Naive thymus-derived CD4-positive, alpha-beta T cell (primary cell): Measurements from ENCODE around the gene WDTC1. TPM values are rescaled to one million over a fixed set of nuclear protein-coding genes. Genes with fewer than 3 reads are reported as not detected.
"Not testable (repeated sequence)": the region's sequence is repeated elsewhere in the genome, so short reads cannot be mapped to it uniquely, and the experiment has no call there.

ENCODE experiments used
- ATAC-seq: fragments of 150-1000 bp; cut with Tn5 transposase; 2 replicates; pipeline ENCODE4 v1.10.0; 2021; ENCODE audit warnings: mild to moderate bottlenecking, moderate library complexity
- CTCF ChIA-PET: fragments of 350-600 bp; sonication (Branson Sonifier 250); formaldehyde crosslinking; loops from one replicate; lab custom pipeline; 2021; ENCODE audit warnings: antibody characterized with exemption; lab: Charles Lee
- POLR2A ChIA-PET: fragments of 350-600 bp; sonication (Branson Sonifier 250); formaldehyde crosslinking; loops from one replicate; lab custom pipeline; 2021; ENCODE audit warnings: antibody characterized with exemption, inconsistent platforms; lab: Charles Lee
- DNase-seq, 9 donors: peaks; one replicate each; pipeline versions ENCODE4 v3.0.0 to v3.0.0-alpha.2; 2020 to 2022; ENCODE audit warnings: mixed read lengths in 1 of 9
- H3K27ac ChIP-seq: one replicate; pipeline ENCODE4 v1.7.0; 2013; ENCODE audit warnings: mild to moderate bottlenecking, low read depth, low read length, moderate library complexity
- H3K27me3 ChIP-seq, 2 donors: one replicate each; pipeline ENCODE4 v1.7.0; 2013; ENCODE audit warnings: low read length in 2 of 2, mild to moderate bottlenecking in 2 of 2, moderate library complexity in 2 of 2; ENCODE audit not compliant: control insufficient read depth in 2 of 2, insufficient read depth in 2 of 2
- H3K36me3 ChIP-seq, 3 experiments: 1 replicate in 2 of 3; 2 replicates in 1 of 3; pipeline ENCODE4 v1.7.0; 2013; ENCODE audit warnings: low read length in 3 of 3, mild to moderate bottlenecking in 3 of 3, moderate library complexity in 1 of 3; ENCODE audit not compliant: insufficient read depth in 3 of 3, control insufficient read depth in 2 of 3
- H3K4me1 ChIP-seq, 2 donors: one replicate each; pipeline ENCODE4 v1.7.0; 2013; ENCODE audit warnings: low read length in 2 of 2, mild to moderate bottlenecking in 2 of 2, moderate library complexity in 1 of 2; ENCODE audit not compliant: control insufficient read depth in 2 of 2, insufficient read depth in 2 of 2
- H3K4me3 ChIP-seq: 2 replicates; pipeline ENCODE4 v1.7.0; 2013; ENCODE audit warnings: mild to moderate bottlenecking, low read length
- H3K9me3 ChIP-seq, 3 experiments: 1 replicate in 2 of 3; 2 replicates in 1 of 3; pipeline ENCODE4 v1.7.0; 2013; ENCODE audit warnings: low read length in 3 of 3; ENCODE audit not compliant: control insufficient read depth in 2 of 3
- H3K27ac Mint-ChIP-seq, 9 donors: one replicate each; pipeline ENCODE4 v1.8.0; 2020 to 2022; ENCODE audit warnings: mixed read lengths in 9 of 9, mild to moderate bottlenecking in 8 of 9, moderate library complexity in 5 of 9, inconsistent platforms in 2 of 9
- H3K27me3 Mint-ChIP-seq, 5 donors: one replicate each; pipeline ENCODE4 v1.8.0; 2021 to 2022; ENCODE audit warnings: mixed read lengths in 5 of 5, mild to moderate bottlenecking in 1 of 5
- H3K36me3 Mint-ChIP-seq, 5 donors: one replicate each; pipeline ENCODE4 v1.8.0; 2020 to 2022; ENCODE audit warnings: mixed read lengths in 5 of 5, mild to moderate bottlenecking in 3 of 5, inconsistent platforms in 1 of 5
- H3K4me1 Mint-ChIP-seq, 7 donors: one replicate each; pipeline ENCODE4 v1.8.0; 2020 to 2022; ENCODE audit warnings: mixed read lengths in 7 of 7, mild to moderate bottlenecking in 3 of 7, inconsistent platforms in 1 of 7
- H3K4me3 Mint-ChIP-seq, 10 donors: one replicate each; pipeline ENCODE4 v1.8.0; 2020 to 2022; ENCODE audit warnings: mild to moderate bottlenecking in 10 of 10, mixed read lengths in 10 of 10, moderate library complexity in 6 of 10, inconsistent platforms in 2 of 10
- H3K9me3 Mint-ChIP-seq, 11 donors: one replicate each; pipeline ENCODE4 v1.8.0; 2020 to 2022; ENCODE audit warnings: mixed read lengths in 11 of 11, mild to moderate bottlenecking in 4 of 11, inconsistent platforms in 1 of 11, moderate library complexity in 1 of 11
- intact Hi-C, 2 donors: fragments of 100-400 bp; cut with micrococcal nuclease; formaldehyde crosslinking; loops; one replicate each; pipeline ENCODE4 v1.15.1; 2023
- polyA plus RNA-seq, 2 donors: library from polyadenylated mRNA; unstranded; fragments of 300-500 nt; fragmentation: Illumina TruSeq; gene quantifications; one replicate each; pipeline ENCODE4 v1.2.3, GENCODE V29; 2021
- total RNA-seq, 6 experiments: library from RNA in 5 of 6; stranded (reverse) in 5 of 6; gene quantifications; 1 replicate in 5 of 6; 2 replicates in 1 of 6; pipeline ENCODE4 v1.2.3 and lab custom pipeline; 2021 to 2026

Gene WDTC1
- total and polyA plus RNA-seq, 7 experiments from 2014 or later, result 5.8 to 59.0 (median 35.3) TPM

- Mint-ChIP-seq H3K27me3 (no peaks in the 10 kb centered on the region), H3K27ac (peak overlapping the region in 5 of 9 donors; percentile 14 to 72 (median 57)), H3K4me3 (no peak overlapping the region), H3K36me3 (peaks cover 7 to 31% (median 11%) of the 10 kb centered on the region in 5 donors), H3K9me3 (no peaks in the 10 kb centered on the region), H3K4me1 (peaks cover 0 to 12% (median 3%) of the 10 kb centered on the region in 7 donors)
- intact Hi-C loops, result loop anchor here (1.0 kb wide), 5 partner anchors 50 to 240 kb away; partner anchors contain the start of gene WDTC1 (in 1 of the 2)
- ChIA-PET POLR2A (no interaction called here), CTCF (interaction anchor here (0.5 to 9.4 kb wide), 20 partner anchors 9 to 250 kb away, joined by 3 to 90 read pairs (median 4); no protein-coding TSS in a partner anchor)
- Histone ChIP-seq H3K27me3 (no peaks in the 10 kb centered on the region), H3K27ac (no peak overlapping the region), H3K4me1 (no peaks in the 10 kb centered on the region), H3K36me3 (peaks cover 0 to 30% (median 11%) of the 10 kb centered on the region in 3 experiments), H3K4me3 (no peak overlapping the region), H3K9me3 (no peaks in the 10 kb centered on the region)
- ATAC-seq, result peak; percentile 96
- peak; percentile 70 to 88 (median 85) for DNase-seq
Measured at GRCh38 chr1:27284425-27285273, 50.2 kb downstream of the WDTC1 start.

DNA sequence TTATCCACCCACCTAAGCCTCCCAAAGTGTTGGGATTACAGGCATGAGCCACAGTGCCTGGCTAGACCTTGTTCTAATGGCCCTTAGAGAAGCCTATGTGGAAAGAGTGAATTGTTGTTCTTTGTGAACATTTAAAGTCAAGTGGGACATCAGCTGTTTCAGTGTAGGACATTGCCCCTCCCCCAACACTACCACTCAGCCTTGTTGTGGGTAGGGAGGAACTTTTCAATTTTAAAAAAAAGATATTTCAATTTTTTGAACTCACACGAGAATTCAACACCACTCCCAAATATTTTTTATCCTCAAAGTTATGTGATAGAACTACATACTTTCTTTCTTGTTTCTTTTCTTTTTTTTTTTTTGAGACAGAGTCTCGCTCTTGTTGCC lies 50.8 kb downstream of the WDTC1 start:
- H3K4me1 ChIP-seq, result no peaks in the 10 kb centered on the region
- no peak overlapping the region for H3K27ac Mint-ChIP-seq
- H3K27me3 ChIP-seq, result no peaks in the 10 kb centered on the region
- CTCF ChIA-PET, result interaction anchor here (1.0 to 9.4 kb wide), 6 partner anchors 136 to 241 kb away, joined by 3 to 90 read pairs (median 7); no protein-coding TSS in a partner anchor
- POLR2A ChIA-PET, result interaction anchor here (1.0 kb wide), 1 partner anchor 383 kb away, joined by 4 read pairs; no protein-coding TSS in a partner anchor
- H3K27me3 Mint-ChIP-seq, result no peaks in the 10 kb centered on the region
- no peaks in the 10 kb centered on the region for H3K9me3 ChIP-seq
- peaks cover 7 to 33% (median 11%) of the 10 kb centered on the region in 5 donors for H3K36me3 Mint-ChIP-seq
- H3K9me3 Mint-ChIP-seq, result no peaks in the 10 kb centered on the region
- no peak overlapping the region for H3K27ac ChIP-seq
- no peak for ATAC-seq
- no peak overlapping the region for H3K4me3 Mint-ChIP-seq
- intact Hi-C loops, result no loop called here
- H3K36me3 ChIP-seq, result peaks cover 0 to 32% (median 11%) of the 10 kb centered on the region in 3 experiments
- peaks cover 0 to 12% (median 3%) of the 10 kb centered on the region in 7 donors for H3K4me1 Mint-ChIP-seq
- no peak overlapping the region for H3K4me3 ChIP-seq
- no peak for DNase-seq

DNA sequence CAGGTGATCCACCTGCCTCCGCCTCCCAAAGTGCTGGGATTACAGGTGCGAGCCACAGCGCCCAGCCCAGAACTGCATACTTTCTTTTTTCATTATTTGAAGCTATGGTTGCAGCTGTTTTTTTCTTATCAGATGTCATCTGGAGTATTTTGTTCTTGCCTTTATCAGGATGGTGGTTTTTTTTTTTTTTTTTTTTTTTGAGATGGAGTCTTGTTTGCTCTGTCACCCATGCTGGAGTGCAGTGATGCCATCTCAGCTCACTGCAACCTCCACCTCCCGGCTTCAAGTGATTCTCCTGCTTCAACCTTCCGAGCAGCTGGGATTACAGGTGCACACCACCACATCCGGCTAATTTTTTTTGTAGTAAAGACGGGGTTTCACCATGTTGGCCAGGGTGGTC lies 51.4 kb downstream of the WDTC1 start:
- H3K36me3 Mint-ChIP-seq, result peaks cover 7 to 37% (median 17%) of the 10 kb centered on the region in 5 donors
- CTCF ChIA-PET, result interaction anchor here (0.7 to 9.4 kb wide), 5 partner anchors 135 to 241 kb away, joined by 3 to 90 read pairs (median 3); no protein-coding TSS in a partner anchor
- peaks cover 0 to 12% (median 3%) of the 10 kb centered on the region in 7 donors for H3K4me1 Mint-ChIP-seq

GRCh38 chr1:27289125-27289524 lies 54.7 kb downstream of the WDTC1 start:
- peaks cover 0 to 47% (median 5%) of the 10 kb centered on the region in 3 experiments for H3K36me3 ChIP-seq
- H3K9me3 ChIP-seq, H3K4me3 Mint-ChIP-seq, H3K27ac Mint-ChIP-seq, H3K4me3 ChIP-seq, H3K27me3 Mint-ChIP-seq, DNase-seq, H3K9me3 Mint-ChIP-seq, POLR2A ChIA-PET, H3K4me1 ChIP-seq, H3K27ac ChIP-seq, intact Hi-C loops, ATAC-seq, CTCF ChIA-PET, H3K27me3 ChIP-seq: not testable (repeated sequence)
- peaks cover 12 to 31% (median 18%) of the 10 kb centered on the region in 5 donors for H3K36me3 Mint-ChIP-seq
- H3K4me1 Mint-ChIP-seq, result peaks cover 0 to 12% (median 0%) of the 10 kb centered on the region in 7 donors

More for the DNA sequence above, 51.4 kb downstream of the WDTC1 start:
- peaks cover 0 to 38% (median 11%) of the 10 kb centered on the region in 3 experiments for H3K36me3 ChIP-seq
- H3K4me3 ChIP-seq, H3K4me3 Mint-ChIP-seq, H3K27me3 Mint-ChIP-seq, intact Hi-C loops, H3K4me1 ChIP-seq, ATAC-seq, H3K27ac Mint-ChIP-seq, H3K27ac ChIP-seq, DNase-seq, H3K9me3 ChIP-seq, H3K9me3 Mint-ChIP-seq, H3K27me3 ChIP-seq: not testable (repeated sequence)
- POLR2A ChIA-PET, result interaction anchor here (0.6 to 1.2 kb wide), 3 partner anchors 24 to 384 kb away, joined by 3 to 4 read pairs (median 3); no protein-coding TSS in a partner anchor

DNA sequence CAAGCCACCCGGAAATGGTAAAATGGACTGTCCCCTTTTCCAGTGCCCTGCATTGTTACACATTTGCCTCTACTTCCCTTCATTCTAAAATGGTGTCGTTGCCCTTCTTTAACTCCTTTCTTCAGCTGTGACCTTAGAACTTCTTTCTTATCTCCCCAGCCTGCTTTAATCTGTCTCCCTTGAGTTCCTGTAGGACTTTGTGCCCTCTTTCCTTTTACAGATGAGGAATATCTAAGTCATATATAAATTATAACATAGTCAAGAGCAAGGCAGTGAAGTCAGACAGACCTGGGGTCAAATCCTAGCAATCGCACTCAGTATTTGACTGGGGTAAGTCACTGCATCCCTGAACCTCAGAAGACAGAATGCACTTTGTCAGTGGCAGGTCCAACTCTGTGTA lies 56.1 kb downstream of the WDTC1 start:
- peaks cover 0 to 62% (median 5%) of the 10 kb centered on the region in 3 experiments for H3K36me3 ChIP-seq
- ATAC-seq, result no peak
- H3K27ac Mint-ChIP-seq, result peak overlapping the region in 4 of 9 donors; percentile 12 to 55 (median 30)

GRCh38 chr1:27292106-27292505 lies 57.7 kb downstream of the WDTC1 start:
- intact Hi-C loops, result no loop called here
- Mint-ChIP-seq H3K9me3 (peaks cover 0 to 4% (median 0%) of the 10 kb centered on the region in 11 donors), H3K27me3 (no peaks in the 10 kb centered on the region), H3K27ac (peak overlapping the region in 1 of 9 donors; percentile 65), H3K4me3 (peak overlapping the region in 1 of 10 donors; percentile 19), H3K36me3 (peaks cover 12 to 35% (median 18%) of the 10 kb centered on the region in 5 donors), H3K4me1 (peaks cover 0 to 5% (median 0%) of the 10 kb centered on the region in 7 donors)
- Histone ChIP-seq H3K9me3 (no peaks in the 10 kb centered on the region), H3K4me3 (no peak overlapping the region), H3K27ac (no peak overlapping the region), H3K27me3 (no peaks in the 10 kb centered on the region), H3K4me1 (no peaks in the 10 kb centered on the region), H3K36me3 (peaks cover 0 to 69% (median 5%) of the 10 kb centered on the region in 3 experiments)
- CTCF ChIA-PET, result no interaction called here
- no peak for ATAC-seq
- POLR2A ChIA-PET, result no interaction called here
- DNase-seq, result no peak

More for the DNA sequence above, 56.1 kb downstream of the WDTC1 start:
- H3K9me3 Mint-ChIP-seq, result peaks cover 0 to 4% (median 0%) of the 10 kb centered on the region in 11 donors
- CTCF ChIA-PET, result interaction anchor here (0.5 to 0.6 kb wide), 2 partner anchors 24 to 288 kb away, joined by 3 read pairs; no protein-coding TSS in a partner anchor
- peaks cover 12 to 31% (median 18%) of the 10 kb centered on the region in 5 donors for H3K36me3 Mint-ChIP-seq
- no peak overlapping the region for H3K4me3 Mint-ChIP-seq
- no peak for DNase-seq
- peaks cover 0 to 5% (median 0%) of the 10 kb centered on the region in 7 donors for H3K4me1 Mint-ChIP-seq
- Histone ChIP-seq H3K4me1 (no peaks in the 10 kb centered on the region), H3K27ac (no peak overlapping the region), H3K27me3 (no peaks in the 10 kb centered on the region), H3K4me3 (no peak overlapping the region), H3K9me3 (no peaks in the 10 kb centered on the region)
- H3K27me3 Mint-ChIP-seq, result no peaks in the 10 kb centered on the region
- intact Hi-C loops, result no loop called here
- POLR2A ChIA-PET, result no interaction called here
